HEK293T (cell line): ENCODE results near the gene SQOR.

Source experiments
- CTCF ChIA-PET: fragments of 350-600 bp; formaldehyde crosslinking; extraction: SDS; loops from one replicate; lab custom pipeline; 2021; ENCODE audit warnings: antibody characterized with exemption, inconsistent platforms; lab: Yijun Ruan, JAX
- POLR2A ChIA-PET: fragments of 350-600 bp; formaldehyde crosslinking; extraction: SDS; loops from one replicate; lab custom pipeline; 2020; ENCODE audit warnings: antibody characterized with exemption, inconsistent platforms; lab: Yijun Ruan, JAX
- DNase-seq: peaks from one replicate; pipeline ENCODE4 v3.0.0; 2012; ENCODE audit warnings: mixed read lengths; ENCODE audit errors: extremely low spot score
- ARNT ChIP-seq: fragments of 450-650 bp; IDR thresholded peaks from 2 replicates; pipeline ENCODE4 v1.6.1; 2017; ENCODE audit warnings: mild to moderate bottlenecking
- BHLHE40 ChIP-seq: fragments of 450-650 bp; IDR thresholded peaks from 2 replicates; pipeline ENCODE4 v1.6.1; 2016; ENCODE audit warnings: mild to moderate bottlenecking, moderate library complexity, borderline replicate concordance
- CTBP1 ChIP-seq: fragments of 450-650 bp; IDR thresholded peaks from 2 replicates; pipeline ENCODE4 v1.6.1; 2016; ENCODE audit warnings: borderline replicate concordance
- ELF4 ChIP-seq: fragments of 450-650 bp; IDR thresholded peaks from 2 replicates; pipeline ENCODE4 v1.6.1; 2017; ENCODE audit warnings: antibody characterized with exemption
- FOXA1 ChIP-seq: fragments of 450-650 bp; IDR thresholded peaks from 2 replicates; pipeline ENCODE4 v1.6.1; 2016; ENCODE audit warnings: mild to moderate bottlenecking
- FOXK2 ChIP-seq: fragments of 450-650 bp; IDR thresholded peaks from 2 replicates; pipeline ENCODE4 v1.6.1; 2016; ENCODE audit warnings: mild to moderate bottlenecking
- FOXM1 ChIP-seq: fragments of 450-650 bp; IDR thresholded peaks from 2 replicates; pipeline ENCODE4 v1.6.1; 2017; ENCODE audit warnings: mild to moderate bottlenecking, borderline replicate concordance
- HDGF ChIP-seq: fragments of 450-650 bp; IDR thresholded peaks from 2 replicates; pipeline ENCODE4 v1.6.1; 2017; ENCODE audit warnings: antibody characterized with exemption, borderline replicate concordance
- L3MBTL2 ChIP-seq: fragments of 450-650 bp; conservative IDR thresholded peaks from 2 replicates; pipeline ENCODE4 v1.6.1; 2016; ENCODE audit warnings: mild to moderate bottlenecking
- LEF1 ChIP-seq: fragments of 450-650 bp; IDR thresholded peaks from 2 replicates; pipeline ENCODE4 v1.6.1; 2017; ENCODE audit warnings: mild to moderate bottlenecking, borderline replicate concordance
- NFRKB ChIP-seq: fragments of 450-650 bp; IDR thresholded peaks from 2 replicates; pipeline ENCODE4 v1.6.1; 2016; ENCODE audit warnings: mild to moderate bottlenecking, moderate library complexity
- PKNOX1 ChIP-seq: fragments of 450-650 bp; IDR thresholded peaks from 2 replicates; pipeline ENCODE4 v1.6.1; 2016
- SP1 ChIP-seq: fragments of 450-650 bp; IDR thresholded peaks from 2 replicates; pipeline ENCODE4 v1.6.1; 2017
- SUZ12 ChIP-seq: fragments of 450-650 bp; IDR thresholded peaks from 2 replicates; pipeline ENCODE4 v1.6.1; 2016; ENCODE audit warnings: mild to moderate bottlenecking
- TARDBP ChIP-seq: fragments of 450-650 bp; IDR thresholded peaks from 2 replicates; pipeline ENCODE4 v1.6.1; 2016
- ZNF384 ChIP-seq: fragments of 450-650 bp; IDR thresholded peaks from 2 replicates; pipeline ENCODE4 v1.6.1; 2016

Gene SQOR

GRCh38 chr15:45616901-45617323, 17.9 kb upstream of the SQOR start:
- ChIA-PET POLR2A (no interaction called here), CTCF (interaction anchor here (1.3 kb wide), 1 partner anchor 173 kb away, joined by 3 read pairs; no protein-coding TSS in a partner anchor)
- no peak for DNase-seq
- no peak for TF ChIP-seq ARNT
- TF ChIP-seq FOXK2: no peak
- TF ChIP-seq ZNF384: no peak
- no peak for TF ChIP-seq CTBP1
- no peak for TF ChIP-seq L3MBTL2
- TF ChIP-seq LEF1: no peak
- TF ChIP-seq TARDBP: no peak
- TF ChIP-seq ELF4: no peak
- no peak for TF ChIP-seq SP1
- no peak for TF ChIP-seq NFRKB
- TF ChIP-seq SUZ12: no peak
- no peak for TF ChIP-seq FOXA1
- no peak for TF ChIP-seq PKNOX1
- no peak for TF ChIP-seq HDGF
- TF ChIP-seq BHLHE40: no peak
- no peak for TF ChIP-seq FOXM1

- ChIA-PET POLR2A (no interaction called here), CTCF (no interaction called here)
Observed at GRCh38 chr15:45618813-45619212, 16.0 kb upstream of the SQOR start.

GRCh38 chr15:45628136-45628535, 6.7 kb upstream of the SQOR start:
- DNase-seq: no peak
- TF ChIP-seq ZNF384 (no peak), L3MBTL2 (no peak), HDGF (no peak), SUZ12 (no peak), TARDBP (no peak), ELF4 (no peak), ARNT (no peak), CTBP1 (no peak), BHLHE40 (no peak), SP1 (no peak), PKNOX1 (no peak), LEF1 (no peak), FOXK2 (no peak), FOXA1 (no peak), FOXM1 (no peak), NFRKB (no peak)
- ChIA-PET POLR2A (no interaction called here), CTCF (no interaction called here)

More at GRCh38 chr15:45618813-45619212, 16.0 kb upstream of the SQOR start:
- DNase-seq: no peak
- TF ChIP-seq HDGF: no peak
- peak; percentile 32; the same call in 1 of the 2 replicates for TF ChIP-seq PKNOX1
- TF ChIP-seq ZNF384: no peak

- ChIA-PET POLR2A (no interaction called here), CTCF (no interaction called here)
- DNase-seq: no peak
- no peak for TF ChIP-seq L3MBTL2
- no peak for TF ChIP-seq ZNF384
- TF ChIP-seq ARNT: no peak
- no peak for TF ChIP-seq HDGF
- no peak for TF ChIP-seq TARDBP
- no peak for TF ChIP-seq LEF1
Observed at GRCh38 chr15:45630917-45631691, 3.7 kb upstream of the SQOR start.

- CTCF ChIA-PET: no interaction called here
- POLR2A ChIA-PET: no interaction called here
- no peak for DNase-seq
- no peak for TF ChIP-seq PKNOX1
- no peak for TF ChIP-seq SP1
- TF ChIP-seq FOXM1: no peak
- TF ChIP-seq ZNF384: no peak
- no peak for TF ChIP-seq NFRKB
- no peak for TF ChIP-seq LEF1
- no peak for TF ChIP-seq HDGF
- TF ChIP-seq ARNT: no peak
- TF ChIP-seq FOXA1: no peak
- TF ChIP-seq FOXK2: no peak
- no peak for TF ChIP-seq CTBP1
- TF ChIP-seq BHLHE40: no peak
- no peak for TF ChIP-seq L3MBTL2
Observed at GRCh38 chr15:45631776-45632175, 3.1 kb upstream of the SQOR start.
